Hypothalamus (tissue), 51 donors: ENCODE measurements around the gene DEF6.
"Not testable (repeated sequence)": the region's sequence is repeated elsewhere in the genome, so short reads cannot be mapped to it uniquely, and the experiment has no call there.

ENCODE experiments used
- DNase-seq, 51 donors: peaks; one replicate each; lab custom pipeline; 2025; lab: John Stamatoyannopoulos, UW

Gene DEF6

GRCh38 chr6:35307138-35307537 lies 9.5 kb downstream of the DEF6 start:
- not testable (repeated sequence) for DNase-seq

- not testable (repeated sequence) for DNase-seq
Observed at GRCh38 chr6:35308543-35308942, 10.9 kb downstream of the DEF6 start.

GRCh38 chr6:35309611-35310264 lies 12.1 kb downstream of the DEF6 start:
- DNase-seq, result no peak

- no peak for DNase-seq
Observed at GRCh38 chr6:35310265-35310831, 12.7 kb downstream of the DEF6 start.

GRCh38 chr6:35311390-35312075 lies 13.9 kb downstream of the DEF6 start:
- no peak for DNase-seq

- DNase-seq, result no peak
Observed at GRCh38 chr6:35312076-35312800, 14.6 kb downstream of the DEF6 start.

- DNase-seq, result no peak
Observed at GRCh38 chr6:35312807-35313206, 15.2 kb downstream of the DEF6 start.

GRCh38 chr6:35317483-35318195 lies 20.0 kb downstream of the DEF6 start:
- peak in 2 of 51 donors; percentile 13 to 16 for DNase-seq

- DNase-seq, result peak in 47 of 51 donors; percentile 17 to 88 (median 68)
Observed at GRCh38 chr6:35318196-35319171, 20.9 kb downstream of the DEF6 start.

GRCh38 chr6:35319346-35320030 lies 21.9 kb downstream of the DEF6 start:
- no peak for DNase-seq

- no peak for DNase-seq
Observed at GRCh38 chr6:35320031-35320410, 22.4 kb downstream of the DEF6 start.

- DNase-seq, result no peak
Observed at GRCh38 chr6:35321091-35321490, 23.5 kb downstream of the DEF6 start.

- DNase-seq, result peak in 20 of 51 donors; percentile 8 to 47 (median 18)
Observed at GRCh38 chr6:35327349-35328027, 29.9 kb downstream of the DEF6 start.

GRCh38 chr6:35328108-35328723 lies 30.6 kb downstream of the DEF6 start:
- DNase-seq, result no peak

- DNase-seq, result not testable (repeated sequence)
Observed at GRCh38 chr6:35328965-35329364, 31.3 kb downstream of the DEF6 start.

GRCh38 chr6:35330541-35331119 lies 33.0 kb downstream of the DEF6 start:
- DNase-seq, result no peak
